ES-I3 (cell line): ENCODE data around the gene EPS8.

ENCODE experiments used
- H3K36me3 ChIP-seq: 2 replicates; pipeline ENCODE4 v1.6.1; 2013; ENCODE audit warnings: mild to moderate bottlenecking, low read length, control low read depth, moderate library complexity; ENCODE audit not compliant: insufficient read depth
- H3K4me1 ChIP-seq: 2 replicates; pipeline ENCODE4 v1.6.1; 2013; ENCODE audit warnings: mild to moderate bottlenecking, control low read depth, low read length; ENCODE audit not compliant: insufficient read depth
- H3K9ac ChIP-seq: 2 replicates; pipeline ENCODE4 v1.6.1; 2013; ENCODE audit warnings: low read depth, mild to moderate bottlenecking, low read length, moderate library complexity
- H3K9me3 ChIP-seq: 2 replicates; pipeline ENCODE4 v1.6.1; 2013; ENCODE audit warnings: mild to moderate bottlenecking, low read length, moderate library complexity; ENCODE audit not compliant: control insufficient read depth, insufficient read depth

Gene EPS8

DNA sequence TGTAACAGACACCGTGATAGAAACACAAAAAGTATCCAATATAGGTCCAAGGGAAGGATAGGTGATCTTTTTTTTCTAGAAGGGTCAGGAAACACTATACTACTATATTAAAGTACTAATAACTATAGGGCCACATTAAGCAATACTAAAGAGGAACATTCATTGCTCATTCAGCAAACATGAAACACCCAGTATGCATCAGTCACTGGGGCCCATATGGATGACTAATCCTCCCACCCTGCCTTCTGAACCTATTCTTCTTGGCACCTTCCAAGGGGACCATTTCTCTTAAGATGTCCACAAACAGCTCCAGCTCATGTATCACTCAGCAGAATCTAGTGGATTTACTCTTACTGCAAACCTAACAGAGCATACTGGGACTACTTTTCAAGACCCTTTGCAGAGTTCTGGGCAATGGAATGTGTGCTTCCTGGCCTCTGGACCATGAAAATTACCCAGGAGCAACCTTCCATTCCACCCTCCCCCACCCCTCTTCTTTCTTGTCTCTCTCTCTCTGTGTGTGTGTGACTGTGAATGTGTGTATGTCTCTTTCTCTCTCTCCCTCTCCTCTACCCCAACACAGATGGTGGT lies 187.9 kb downstream of the EPS8 start:
- no peaks in the 10 kb centered on the region for H3K36me3 ChIP-seq
- H3K9ac ChIP-seq: no peak overlapping the region
- H3K9me3 ChIP-seq: no peaks in the 10 kb centered on the region
- H3K4me1 ChIP-seq: no peaks in the 10 kb centered on the region

DNA sequence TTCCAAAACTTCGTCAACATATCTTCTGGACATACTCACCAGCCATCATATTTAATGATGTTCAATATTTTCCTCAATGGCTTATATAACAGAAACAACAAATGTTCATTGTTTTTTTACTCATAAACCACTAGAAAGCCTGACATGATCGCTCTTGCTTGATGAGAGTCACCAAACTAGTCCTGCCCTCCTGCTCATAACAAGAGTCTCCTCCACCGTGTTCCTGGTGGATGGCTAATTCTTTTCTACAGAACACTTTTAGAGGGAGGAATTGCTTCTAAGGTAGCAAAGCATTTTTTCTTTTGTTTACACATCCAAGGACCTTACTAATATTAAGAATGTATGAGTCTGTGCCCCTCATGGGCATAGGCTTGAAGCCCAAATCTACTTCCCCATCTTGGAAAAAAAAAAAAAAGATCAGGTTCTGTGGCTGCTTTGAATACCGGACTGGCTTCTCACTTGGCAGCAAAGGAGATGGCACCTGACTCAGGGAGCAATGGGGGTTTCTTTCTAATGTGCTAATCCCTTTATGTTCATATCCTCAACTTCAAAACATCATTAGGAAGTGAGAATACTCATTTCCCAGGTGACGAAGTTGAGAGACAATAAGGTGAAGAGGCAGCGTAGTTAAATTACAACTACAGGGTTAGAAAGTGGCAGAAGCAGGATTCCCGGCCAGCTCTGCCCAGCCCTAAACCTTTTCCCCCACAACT lies 188.8 kb downstream of the EPS8 start:
- no peaks in the 10 kb centered on the region for H3K4me1 ChIP-seq
- H3K9me3 ChIP-seq: no peaks in the 10 kb centered on the region
- no peak overlapping the region for H3K9ac ChIP-seq
- H3K36me3 ChIP-seq: no peaks in the 10 kb centered on the region

DNA sequence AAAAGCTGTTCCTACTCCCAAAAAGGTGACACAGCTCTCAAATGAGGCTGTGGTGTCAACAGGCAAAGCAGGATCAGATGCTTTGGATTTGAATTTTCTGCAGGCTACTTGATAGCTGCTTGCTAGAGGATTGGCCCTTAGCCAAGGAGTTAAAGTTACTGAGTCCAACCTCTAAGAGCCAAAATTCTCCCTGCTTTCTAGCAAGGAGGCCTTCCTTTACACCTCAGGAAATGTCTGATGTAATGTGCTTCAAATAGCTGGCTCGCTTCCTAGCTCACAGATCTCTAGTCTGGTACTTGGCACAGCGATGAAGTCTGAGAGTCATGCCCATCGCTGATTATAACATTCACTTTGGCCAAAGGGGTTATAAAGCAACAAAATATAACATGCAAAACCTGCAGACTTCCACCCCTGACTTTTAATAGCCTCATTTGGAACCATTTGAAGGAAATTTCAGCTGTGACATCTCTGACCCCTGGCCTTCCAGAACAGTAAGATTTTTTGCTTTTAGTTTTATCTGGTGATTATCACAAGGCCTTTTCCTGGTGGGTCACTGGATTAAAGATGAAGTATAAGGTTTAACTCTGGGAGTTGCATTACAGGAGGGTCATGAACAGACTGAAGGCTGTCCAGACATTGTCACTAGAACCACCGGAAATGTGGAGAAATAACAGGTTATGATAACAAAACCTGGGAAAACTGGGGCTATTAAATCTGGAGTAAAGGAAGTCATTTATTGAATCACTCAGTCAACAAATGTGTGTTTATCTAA lies 189.7 kb downstream of the EPS8 start:
- Histone ChIP-seq H3K36me3 (no peaks in the 10 kb centered on the region), H3K9me3 (no peaks in the 10 kb centered on the region), H3K9ac (no peak overlapping the region), H3K4me1 (no peaks in the 10 kb centered on the region)

DNA sequence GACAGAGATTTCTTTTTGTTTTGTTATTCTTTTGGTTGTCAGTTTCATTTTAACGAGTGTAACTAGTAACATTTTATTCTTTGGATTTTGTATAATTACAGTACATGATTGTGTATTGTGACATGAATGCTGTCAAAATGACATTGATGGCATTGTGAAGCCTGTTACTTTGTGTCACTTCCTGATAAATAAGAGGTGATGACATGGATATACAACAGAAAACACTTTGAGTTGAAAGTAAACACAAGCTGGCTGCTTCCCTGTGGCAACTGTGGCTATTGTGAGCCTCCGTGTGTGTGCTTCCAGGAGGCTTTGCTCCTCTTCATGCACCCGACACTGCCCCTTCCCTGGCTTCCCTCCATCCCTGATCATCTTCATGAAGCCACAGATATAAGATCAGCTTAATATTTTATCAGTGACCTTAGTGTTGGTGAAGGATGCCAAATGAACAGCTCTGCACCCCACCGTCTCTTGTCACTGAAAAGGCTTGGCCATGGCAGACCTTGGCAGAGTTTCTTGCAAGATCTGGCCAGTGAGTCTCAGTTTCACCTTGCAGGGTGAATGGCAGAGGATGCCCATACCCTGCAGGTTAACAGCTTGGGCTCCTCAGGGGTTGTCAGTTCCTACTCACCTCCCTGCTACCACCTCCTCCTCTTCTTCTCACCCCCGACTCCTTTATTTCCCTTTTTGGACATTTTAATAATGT lies 191.9 kb downstream of the EPS8 start:
- Histone ChIP-seq H3K4me1 (no peaks in the 10 kb centered on the region), H3K36me3 (no peaks in the 10 kb centered on the region), H3K9me3 (no peaks in the 10 kb centered on the region), H3K9ac (no peak overlapping the region)

DNA sequence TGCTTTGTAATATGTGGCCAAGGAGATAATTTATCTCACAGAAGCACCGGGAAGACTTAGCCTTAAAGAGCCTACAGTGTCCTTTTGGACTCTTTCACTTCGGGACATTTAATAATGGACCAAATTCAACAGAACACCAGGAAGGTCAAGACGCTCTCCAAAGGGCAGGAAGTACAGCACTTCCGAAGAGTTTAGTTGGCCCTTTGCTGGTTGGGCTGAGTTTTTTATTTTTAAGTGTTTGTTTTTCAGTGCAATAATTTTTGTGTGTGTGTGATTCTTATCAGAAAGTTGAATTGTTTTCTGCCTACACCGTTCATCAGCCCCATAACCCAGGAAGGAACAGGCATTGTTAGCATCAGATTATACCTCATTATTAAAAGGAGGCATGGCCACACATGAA lies 193.0 kb downstream of the EPS8 start:
- Histone ChIP-seq H3K9me3 (no peaks in the 10 kb centered on the region), H3K9ac (no peak overlapping the region), H3K36me3 (no peaks in the 10 kb centered on the region), H3K4me1 (peaks cover 3% of the 10 kb centered on the region; the same call in 1 of the 2 replicates)

DNA sequence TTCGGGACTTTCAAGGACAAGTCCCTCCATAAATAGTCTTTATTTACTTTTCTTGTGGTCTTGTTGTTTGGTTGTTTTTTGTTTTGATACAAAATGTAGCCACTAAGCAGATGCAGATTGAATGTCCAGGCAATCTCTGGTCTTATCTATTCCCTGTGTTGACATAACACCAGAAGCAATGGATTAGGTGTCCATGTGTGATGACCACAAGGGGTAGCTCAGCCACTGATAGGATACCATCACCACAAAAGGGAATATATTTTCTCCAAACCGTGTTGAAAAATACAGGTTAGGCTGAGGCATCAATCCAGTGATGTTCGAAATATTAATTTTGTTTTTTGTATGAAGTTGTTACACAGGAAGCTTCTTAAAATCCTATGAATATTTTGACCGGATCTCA lies 196.3 kb downstream of the EPS8 start:
- Histone ChIP-seq H3K9me3 (no peaks in the 10 kb centered on the region), H3K36me3 (no peaks in the 10 kb centered on the region), H3K9ac (no peak overlapping the region), H3K4me1 (peaks cover 3% of the 10 kb centered on the region; the same call in 1 of the 2 replicates)

DNA sequence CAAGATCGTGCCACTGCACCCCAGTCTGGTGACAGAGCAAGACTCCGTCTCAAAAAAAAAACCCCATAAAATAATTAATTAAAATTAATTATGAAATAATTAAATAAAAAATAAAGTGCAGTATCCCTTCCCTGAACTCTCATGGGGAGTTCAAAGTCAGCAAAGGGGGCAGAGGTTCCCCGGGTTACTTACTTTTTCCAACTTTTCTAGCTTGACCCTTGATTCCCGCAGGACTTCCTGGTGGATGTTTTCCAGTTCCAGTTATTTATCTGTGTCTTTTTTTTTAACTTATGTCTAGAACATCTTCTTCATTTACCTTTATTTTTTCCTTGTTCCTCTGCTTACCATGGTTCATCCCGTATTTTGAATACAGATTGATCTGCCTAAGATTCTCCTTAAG lies 197.4 kb downstream of the EPS8 start:
- Histone ChIP-seq H3K4me1 (peaks cover 3% of the 10 kb centered on the region; the same call in 1 of the 2 replicates), H3K9ac (no peak overlapping the region), H3K36me3 (no peaks in the 10 kb centered on the region), H3K9me3 (no peaks in the 10 kb centered on the region)

DNA sequence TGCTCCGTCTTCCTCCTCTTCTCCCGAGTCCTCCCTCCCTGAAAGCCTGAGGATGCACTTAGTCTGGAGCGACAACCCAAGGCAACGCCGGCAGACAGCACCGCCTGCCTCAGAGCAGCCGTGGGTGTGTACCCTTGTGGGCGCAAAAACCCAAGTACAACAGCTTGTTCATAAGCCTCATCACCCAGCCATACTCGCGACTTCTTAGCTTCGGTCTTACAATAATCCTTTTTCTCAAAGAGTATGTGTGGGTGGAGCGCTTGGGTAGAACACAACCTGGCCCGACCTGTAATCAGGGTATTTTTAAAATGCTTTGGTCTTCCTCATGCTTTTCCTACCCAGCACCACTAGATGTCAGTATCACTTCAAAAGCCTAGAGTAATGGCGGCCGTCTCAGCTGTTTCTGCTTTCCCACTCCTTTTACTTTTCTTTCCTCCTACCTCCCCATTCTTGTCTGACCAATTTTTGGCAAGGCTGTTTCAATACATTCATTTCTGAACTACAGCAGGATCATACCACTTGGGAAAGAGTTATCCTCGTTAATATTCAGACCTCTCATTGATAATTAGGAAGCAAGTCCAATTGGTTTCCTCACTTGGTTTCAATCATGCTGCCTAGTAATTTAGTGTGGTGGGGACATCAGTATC lies 198.9 kb downstream of the EPS8 start:
- Histone ChIP-seq H3K9me3 (no peaks in the 10 kb centered on the region), H3K4me1 (peaks cover 3% of the 10 kb centered on the region; the same call in 1 of the 2 replicates), H3K9ac (peak overlapping the region; percentile 47), H3K36me3 (no peaks in the 10 kb centered on the region)

DNA sequence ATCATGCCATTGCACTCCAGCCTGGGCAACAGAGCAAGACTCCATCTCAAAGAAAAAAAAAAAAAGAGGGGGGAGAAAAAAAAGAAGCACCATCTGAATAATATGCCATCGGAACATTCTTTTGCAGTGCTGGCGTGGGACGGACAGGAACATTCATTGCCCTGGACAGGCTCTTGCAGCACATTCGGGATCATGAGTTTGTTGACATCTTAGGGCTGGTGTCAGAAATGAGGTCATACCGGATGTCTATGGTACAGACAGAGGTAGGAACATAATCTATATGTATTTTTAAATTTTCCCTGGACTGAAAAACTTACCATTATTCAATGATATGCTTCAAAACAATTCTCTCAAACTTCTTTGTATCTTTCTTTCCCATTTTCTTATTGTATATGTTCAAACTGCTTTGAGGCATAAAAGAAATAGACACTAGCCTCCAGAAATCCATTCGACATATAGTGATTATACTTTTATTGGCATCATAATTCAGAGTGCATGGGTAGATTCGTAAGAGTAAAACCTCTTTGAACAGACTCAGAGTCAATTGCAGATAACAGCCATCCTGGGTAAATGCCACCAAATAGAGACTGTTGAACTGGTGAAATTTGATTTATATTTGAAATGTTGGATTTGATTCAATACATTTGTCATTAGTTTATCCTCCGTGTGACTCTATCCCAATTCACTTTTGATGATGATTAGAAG lies 199.7 kb downstream of the EPS8 start:
- Histone ChIP-seq H3K4me1 (peaks cover 3% of the 10 kb centered on the region; the same call in 1 of the 2 replicates), H3K9ac (no peak overlapping the region; the same call in 1 of the 2 replicates)

DNA sequence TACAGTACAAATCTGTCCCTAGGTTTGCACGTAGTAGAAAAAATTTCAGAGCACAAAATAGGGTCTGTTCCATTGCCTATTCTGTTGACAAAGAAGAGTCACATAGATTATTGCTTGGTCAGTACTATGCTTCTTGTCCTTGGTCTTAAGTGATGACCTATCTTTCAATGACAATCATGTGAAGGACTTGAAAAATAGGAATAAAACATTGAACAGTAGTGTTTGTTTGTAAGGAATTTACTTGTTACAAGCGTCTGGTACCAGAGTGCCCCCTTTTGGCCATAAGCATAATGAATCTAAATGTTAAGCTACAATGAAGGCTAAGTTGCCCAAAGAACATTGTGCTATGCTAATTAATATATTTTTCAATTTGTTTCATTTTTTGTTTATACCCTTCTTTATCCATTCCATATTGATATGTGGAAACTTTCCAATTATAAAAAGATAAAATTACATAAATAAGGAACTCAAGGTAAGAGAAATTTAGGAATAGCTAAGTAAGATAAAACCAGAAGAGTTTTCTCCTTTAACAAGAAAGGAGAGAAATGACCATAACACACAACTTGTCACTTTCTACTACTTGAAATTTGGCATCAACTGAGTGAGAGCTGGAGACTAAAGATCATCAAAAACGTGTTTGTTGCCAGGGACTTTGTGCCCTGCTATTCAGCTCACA lies 204.7 kb downstream of the EPS8 start:
- H3K9me3 ChIP-seq: peaks cover 3% of the 10 kb centered on the region; the same call in 1 of the 2 replicates
- no peak overlapping the region for H3K9ac ChIP-seq
- no peaks in the 10 kb centered on the region for H3K4me1 ChIP-seq
- H3K36me3 ChIP-seq: no peaks in the 10 kb centered on the region

More for the DNA sequence above, 199.7 kb downstream of the EPS8 start:
- H3K9me3 ChIP-seq: no peaks in the 10 kb centered on the region
- H3K36me3 ChIP-seq: no peaks in the 10 kb centered on the region

DNA sequence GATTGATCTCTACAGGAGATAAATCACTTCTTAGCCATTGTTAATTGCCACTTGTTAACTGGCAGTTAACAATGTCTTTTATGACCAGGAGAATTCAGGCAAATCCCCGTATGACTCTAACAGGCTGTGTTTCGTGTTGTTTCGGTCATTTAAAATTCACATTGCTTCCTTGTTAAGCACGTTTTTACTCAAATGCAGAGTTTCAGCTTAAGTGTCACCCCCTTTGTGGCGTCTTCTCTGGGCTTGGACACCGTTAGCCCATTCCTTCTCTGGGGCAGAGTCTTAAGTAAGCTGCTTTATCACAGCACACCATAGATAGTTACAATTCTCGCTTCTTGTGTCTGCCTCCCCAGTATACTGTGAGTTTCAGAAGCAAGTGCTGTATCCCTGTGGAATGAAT lies 205.4 kb downstream of the EPS8 start:
- peaks cover 3% of the 10 kb centered on the region; the same call in 1 of the 2 replicates for H3K9me3 ChIP-seq
- no peaks in the 10 kb centered on the region for H3K4me1 ChIP-seq
- H3K9ac ChIP-seq: no peak overlapping the region
- H3K36me3 ChIP-seq: no peaks in the 10 kb centered on the region

DNA sequence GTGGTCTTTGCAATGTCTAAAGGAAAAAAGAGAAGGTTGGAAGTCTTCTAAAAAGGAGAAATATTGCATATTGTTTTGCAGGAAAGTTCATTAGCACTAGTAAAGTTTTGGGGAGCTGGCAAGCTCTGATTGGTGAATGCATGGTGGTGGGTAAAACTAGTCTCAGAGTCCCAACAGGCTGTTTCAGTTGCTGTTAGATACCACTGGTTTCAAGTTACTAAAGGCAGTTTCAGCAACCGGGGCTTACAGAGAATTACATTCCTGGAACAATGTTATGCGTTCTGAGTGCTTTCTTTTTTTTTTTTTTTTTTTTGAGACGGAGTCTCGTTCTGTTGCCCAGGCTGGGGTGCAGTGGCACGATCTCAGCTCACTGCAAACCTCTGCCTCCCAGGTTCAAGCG lies 208.2 kb downstream of the EPS8 start:
- Histone ChIP-seq H3K9me3 (peaks cover 3% of the 10 kb centered on the region; the same call in 1 of the 2 replicates), H3K36me3 (no peaks in the 10 kb centered on the region), H3K4me1 (no peaks in the 10 kb centered on the region), H3K9ac (no peak overlapping the region)

DNA sequence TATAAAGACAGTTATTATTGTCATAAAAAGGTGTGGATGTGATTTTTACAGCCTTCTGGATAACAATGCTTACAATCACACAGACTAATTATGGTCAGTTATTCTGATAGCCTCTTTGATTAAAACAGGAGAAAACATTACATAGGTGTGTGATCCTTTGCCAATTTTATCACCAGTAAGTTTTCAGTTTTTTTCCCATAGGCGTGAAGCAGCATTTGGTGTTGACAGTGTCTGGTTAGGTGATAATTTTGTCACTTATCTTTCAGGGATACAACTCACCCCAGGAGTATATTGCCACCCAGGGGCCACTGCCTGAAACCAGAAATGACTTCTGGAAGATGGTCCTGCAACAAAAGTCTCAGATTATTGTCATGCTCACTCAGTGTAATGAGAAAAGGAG lies 208.8 kb downstream of the EPS8 start:
- no peaks in the 10 kb centered on the region for H3K36me3 ChIP-seq

More for the DNA sequence above, 208.8 kb downstream of the EPS8 start:
- Histone ChIP-seq H3K9me3 (peaks cover 3% of the 10 kb centered on the region; the same call in 1 of the 2 replicates), H3K9ac (no peak overlapping the region), H3K4me1 (no peaks in the 10 kb centered on the region)
